NCI-H1092 (cell line): Measurements from ENCODE around the gene ATG4B.
A peak's percentile ranks its signal among the peaks of the same experiment; 100 is the strongest.

ENCODE experiments used
- DNase-seq: peaks from one replicate; lab custom pipeline; 2025; lab: John Stamatoyannopoulos, UW

The ATG4B gene

DNA sequence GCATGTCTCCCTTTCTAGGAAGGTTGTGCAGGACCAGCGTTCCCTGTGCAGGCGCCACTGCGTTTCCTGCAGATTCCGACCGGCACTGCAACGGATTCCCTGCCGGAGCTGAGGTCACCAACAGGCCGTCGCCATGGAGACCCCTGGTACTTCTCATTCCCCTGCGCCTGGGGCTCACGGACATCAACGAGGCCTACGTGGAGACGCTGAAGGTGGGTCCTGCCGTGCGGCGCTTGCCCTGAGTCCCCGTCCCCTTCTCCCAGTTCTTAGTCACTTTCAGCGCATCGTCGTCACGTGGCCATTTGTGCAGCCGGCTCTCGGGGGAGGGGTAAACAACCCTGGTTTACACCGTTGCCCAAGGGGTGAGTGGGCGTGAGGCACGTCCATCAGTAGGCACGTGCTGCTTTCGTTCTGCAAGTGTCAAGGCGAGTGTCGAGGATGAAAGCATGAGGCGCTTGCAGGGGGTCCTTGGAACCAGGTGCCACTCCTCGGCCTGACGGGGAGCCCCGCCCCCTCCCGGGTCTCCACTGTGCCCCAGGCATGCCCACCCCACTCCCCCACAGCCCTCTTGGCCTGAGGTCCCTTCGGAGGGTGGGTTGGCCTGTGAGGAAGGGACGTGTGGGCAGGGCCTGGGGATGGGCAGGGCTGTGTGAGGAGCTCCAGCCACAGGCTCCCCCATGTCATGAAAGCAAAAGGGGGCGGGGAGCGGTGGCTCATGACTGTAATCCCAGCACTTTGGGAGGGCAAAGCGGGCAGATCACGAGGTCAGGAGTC is 29.3 kb downstream of the ATG4B start:
- DNase-seq, result no peak

DNA sequence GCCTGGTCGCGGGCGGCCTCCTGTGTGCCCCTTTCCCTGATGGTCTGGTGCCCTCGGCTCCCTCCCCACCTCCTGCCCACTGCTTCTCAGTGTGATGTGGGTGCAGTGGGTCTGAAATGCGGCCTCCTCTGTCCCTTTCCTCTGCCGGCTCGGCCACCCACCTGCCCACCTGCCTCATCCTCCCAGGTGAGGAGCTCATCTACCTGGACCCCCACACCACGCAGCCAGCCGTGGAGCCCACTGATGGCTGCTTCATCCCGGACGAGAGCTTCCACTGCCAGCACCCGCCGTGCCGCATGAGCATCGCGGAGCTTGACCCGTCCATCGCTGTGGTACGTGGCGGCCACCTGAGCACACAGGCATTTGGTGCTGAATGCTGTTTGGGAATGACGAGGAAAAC is 30.9 kb downstream of the ATG4B start:
- DNase-seq, result no peak

DNA sequence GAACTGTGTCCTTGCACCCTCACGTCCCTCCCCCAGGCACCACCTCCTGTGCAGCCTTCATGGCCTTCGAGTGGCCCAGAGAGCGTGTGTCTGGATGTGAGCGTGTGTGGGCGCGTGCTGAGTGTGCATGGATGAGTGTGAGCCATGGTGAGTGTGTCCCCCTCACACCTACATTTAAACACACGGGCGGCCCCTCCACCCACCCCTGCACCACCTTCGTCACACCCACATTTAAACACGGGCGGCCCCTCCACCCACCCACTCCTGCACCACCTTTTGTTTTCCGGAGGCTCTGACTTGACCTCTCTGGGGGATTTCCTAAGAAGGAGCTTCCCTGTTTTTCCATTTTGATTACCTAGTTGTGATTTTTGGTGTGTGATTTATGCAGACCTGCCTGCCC is 31.3 kb downstream of the ATG4B start:
- DNase-seq, result no peak

DNA sequence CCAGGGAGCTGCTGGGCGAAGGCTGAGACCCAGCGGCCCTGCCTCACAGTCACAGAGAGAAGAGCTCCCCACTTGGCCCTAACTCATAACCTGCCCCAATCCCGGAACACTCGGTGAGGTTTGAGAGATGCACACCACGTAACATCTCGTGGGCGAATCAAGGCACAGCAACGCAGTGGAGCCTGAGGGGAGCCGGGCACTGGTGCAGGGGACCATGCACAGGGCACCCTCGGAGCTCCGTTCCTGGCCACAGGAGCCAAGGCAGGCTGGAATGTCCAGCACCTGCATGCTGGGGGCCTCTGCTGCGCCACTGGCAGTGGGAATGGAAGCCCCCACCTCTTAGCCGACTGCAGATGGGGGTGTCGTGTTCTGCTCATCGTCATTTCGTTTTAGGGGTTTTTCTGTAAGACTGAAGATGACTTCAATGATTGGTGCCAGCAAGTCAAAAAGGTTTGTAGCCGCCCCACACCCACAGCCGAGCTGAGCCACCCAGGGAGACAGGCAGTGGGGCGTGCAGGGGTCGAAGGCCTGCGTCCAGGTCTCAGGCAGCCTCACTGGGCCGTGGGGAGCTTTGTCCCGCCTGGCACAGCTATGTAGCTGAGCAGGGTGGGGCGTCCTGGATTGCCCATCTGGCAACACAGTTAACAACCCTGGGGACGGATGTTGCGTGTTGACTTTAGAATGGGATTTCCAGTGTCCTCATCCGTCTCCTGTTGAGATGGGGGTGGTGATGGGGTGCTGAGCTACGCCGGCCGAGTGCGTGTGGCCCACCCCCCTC is 33.0 kb downstream of the ATG4B start:
- DNase-seq, result no peak

DNA sequence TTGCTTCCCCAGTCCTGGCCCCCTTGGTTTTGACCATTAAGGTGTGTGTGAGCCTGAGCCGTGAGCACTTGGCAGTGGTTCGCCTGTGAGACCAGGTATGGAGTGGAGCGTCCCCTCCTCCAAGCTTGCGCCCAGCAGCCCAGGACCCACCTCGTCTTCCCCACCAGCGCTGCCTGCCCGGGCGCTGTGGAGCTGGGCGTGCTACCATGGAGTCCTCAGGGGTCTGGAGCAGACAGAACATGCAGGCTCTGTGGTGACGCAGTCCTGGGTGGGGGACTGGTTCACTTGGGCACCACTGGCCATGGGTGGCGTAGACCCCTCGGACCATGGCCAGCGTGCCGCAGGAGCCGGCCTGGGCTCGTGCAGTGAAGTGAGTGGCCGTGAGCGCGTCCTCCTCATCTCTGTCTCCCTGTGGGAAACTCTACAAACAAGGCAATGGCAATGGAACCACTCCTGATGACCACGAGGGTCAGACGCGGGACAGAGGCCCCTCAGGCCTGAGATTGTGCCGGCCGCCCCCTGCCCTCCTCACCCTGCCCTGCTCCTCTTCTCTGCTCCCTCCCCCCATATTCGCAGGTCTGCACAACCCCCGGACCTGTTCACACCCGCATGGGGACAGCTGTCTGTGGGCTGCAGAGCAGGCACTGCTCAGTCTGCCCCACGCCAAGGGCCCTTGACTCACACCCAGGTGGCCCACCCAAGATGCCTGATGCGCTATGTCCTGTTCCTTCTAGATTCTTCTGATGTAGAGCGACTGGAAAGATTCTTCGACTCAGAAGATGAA is 34.2 kb downstream of the ATG4B start:
- no peak for DNase-seq

DNA sequence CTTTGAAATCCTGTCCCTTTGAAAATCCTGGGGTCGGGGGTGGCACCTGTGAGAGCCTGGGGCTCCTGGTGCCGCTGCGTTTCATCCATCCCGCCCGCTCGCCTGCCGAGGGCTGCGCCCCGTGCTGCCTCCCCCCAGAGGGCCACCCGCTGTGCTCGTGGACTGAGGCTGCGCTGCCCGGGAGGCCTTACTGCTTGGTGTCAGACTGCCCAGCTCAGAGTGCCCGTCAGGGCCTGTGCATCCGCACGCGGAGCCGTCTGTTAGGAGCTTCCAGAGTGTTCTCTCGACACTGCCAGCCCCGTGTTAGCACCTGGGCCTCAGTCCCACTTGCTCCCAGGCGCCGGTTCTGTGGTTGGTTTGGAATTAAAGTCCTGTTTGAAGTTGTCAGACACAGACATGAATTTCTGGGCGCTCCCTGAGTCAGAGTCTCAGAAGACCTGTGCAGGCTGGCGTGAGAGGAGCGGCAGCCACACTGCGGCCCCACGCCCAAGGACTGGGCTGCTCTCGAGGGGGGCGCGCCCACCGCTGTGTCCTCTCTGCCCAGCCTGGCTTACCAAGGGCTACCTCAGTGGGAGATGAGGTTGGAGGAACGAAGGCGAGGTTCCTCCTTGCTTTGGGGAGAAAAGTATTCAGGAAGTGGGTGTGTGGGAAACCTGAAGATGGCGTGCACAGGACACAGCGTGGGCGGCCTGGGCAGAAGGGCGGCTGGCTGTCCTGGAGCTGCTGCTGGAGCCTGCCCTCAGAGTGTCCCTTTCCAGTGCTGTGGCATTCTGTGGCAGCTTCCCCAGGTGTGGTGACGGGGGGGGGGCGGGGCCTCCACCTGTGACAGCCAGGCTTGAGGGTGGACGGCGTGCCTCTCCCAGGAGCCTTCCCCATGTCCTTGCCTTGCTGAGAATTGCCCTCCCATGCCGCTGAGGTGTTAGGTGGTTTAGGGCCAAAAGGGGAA is 35.0 kb downstream of the ATG4B start:
- no peak for DNase-seq

DNA sequence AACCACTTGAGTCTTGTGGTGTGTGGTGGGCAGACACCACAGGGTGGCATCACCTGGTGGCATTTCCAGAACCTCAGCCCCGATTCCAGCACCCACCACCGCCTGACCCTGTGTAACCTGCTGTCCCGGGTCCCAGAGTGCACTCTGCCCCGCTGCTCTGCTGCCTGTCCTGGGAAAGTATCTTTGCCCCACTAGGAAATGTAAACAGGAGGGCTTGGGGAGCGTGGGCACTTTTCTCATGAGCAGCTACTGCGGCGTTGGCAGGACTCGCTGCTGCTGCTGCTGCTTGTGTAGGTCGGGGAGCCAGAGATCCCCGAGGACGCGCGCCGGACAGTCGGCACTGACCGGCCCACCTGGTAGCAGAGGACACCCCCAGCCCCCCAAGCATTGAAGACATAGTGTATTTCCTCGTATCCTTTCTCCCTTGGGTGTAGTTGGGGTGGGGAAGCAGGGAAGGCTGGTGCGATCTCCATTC is 35.7 kb downstream of the ATG4B start:
- no peak for DNase-seq

DNA sequence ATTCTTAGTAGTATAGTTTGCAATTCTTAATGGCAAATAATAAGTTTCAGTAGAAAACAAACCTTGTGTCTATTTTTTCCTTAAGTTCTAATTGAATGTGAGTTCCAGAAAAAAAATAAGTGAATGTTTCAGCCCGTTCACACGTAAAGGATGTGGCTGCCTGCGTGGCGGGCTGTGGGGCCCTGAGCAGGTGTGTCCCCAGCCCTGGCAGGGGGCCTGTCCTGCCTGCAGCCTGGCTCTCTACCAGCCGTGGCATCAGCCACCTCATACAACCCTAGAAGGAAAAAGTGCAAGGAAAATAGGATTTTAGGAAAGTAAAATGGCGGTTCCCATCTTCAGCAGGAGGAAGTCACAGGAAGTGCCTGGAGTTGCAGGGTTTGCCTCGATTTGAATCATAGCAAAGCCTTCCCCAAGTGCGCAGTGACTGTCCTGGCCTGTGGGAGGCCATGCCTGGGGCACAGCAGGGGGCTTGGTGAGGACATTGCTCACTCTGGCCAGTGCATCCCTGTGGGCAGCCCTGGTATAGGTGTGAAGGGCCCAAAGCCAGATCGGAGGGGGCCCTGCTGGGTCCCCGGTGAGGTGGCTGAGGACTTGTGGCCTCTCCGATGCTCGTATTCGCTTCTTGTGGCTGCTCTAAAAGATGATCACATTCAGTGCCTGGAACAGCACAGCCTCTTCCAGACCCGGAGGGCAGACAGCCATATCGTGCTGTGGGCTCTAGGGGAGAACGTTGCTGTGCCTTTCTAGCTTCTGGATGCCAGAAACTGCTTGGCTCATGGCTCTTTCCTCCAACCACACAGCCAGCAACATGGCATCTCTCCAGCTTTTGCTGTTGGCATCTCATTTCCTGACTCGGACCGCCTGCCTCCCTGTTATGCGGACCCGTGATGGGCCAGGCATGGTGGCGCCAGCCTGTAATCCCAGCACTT is 36.6 kb downstream of the ATG4B start:
- no peak for DNase-seq

DNA sequence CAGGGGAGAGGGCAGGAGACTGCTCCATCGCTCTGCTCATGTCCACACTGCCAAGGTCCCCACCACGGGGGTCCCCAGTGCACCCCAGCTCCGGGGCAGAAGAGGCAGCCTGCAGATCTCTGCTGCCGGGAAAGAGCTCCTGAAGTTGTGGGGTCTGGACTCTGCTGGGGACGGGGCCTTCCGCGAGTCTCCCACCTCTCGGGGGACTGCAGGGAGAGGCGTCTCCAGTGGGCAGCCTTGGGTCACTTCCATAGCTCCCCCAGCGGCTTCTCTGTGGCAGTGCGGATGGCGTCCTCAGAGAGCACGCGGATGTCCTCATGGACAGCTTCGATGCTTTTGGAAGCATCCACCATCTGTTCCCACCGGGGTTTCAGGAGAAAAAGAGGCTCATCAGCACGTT is 38.4 kb downstream of the ATG4B start:
- no peak for DNase-seq

DNA sequence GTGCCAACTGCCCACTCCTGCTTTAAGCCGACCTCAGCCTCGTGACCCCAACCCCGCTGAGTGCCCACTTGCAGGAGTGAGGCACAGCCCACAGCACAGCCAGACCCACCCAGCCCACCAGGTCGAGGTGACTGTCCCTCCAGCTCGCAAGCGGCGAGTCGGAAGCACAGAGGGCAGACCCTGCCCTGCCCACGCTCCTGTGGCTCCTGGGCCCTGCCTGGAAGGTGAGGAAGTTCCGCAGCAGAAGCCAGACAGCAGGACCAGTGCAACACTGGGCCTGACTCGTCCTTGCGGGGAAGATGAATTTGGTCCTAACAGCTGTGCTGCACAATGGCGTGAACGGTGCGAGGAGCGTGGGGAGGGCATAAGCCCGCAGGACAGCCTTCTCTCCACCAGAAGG is 39.2 kb downstream of the ATG4B start:
- no peak for DNase-seq

DNA sequence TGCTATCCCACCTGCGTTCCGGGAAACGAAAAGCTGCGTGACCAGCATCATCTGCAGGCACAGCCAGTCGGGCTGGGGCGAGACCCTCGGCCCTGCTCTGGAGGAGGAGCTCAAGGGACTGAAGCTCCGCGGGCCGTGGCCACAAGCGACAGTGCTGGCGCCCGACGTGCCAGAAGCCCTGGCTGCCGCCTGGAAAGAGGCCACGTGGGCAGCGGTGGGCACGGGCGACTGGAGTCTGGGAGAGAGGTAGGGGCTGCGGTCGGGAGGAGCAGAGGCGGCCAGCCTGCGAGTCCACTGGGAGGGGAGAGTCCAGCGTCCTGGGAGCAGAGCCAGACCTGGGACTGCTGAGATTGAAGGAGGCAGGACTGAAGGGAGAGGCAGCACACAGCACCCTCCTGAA is 39.9 kb downstream of the ATG4B start:
- no peak for DNase-seq

DNA sequence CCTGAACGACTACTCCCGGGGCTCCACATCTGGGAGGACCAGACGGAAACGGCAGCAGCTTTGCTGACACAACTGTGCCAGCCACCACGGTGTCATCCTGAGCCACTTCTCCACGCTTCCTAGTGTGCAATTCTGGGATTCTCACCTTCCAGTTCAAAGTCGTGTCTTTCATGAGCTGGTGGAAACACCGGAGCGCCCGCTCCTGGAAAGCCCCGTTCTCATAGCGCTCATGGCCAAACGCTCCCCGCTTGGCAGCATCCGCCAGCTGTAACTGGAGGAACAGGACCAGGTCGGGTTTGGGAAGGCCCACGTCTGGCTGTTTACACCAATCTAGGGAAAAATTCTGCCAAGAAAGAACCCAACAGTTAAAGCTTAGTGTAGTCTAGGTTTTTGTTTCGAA is 40.8 kb downstream of the ATG4B start:
- DNase-seq, result no peak

DNA sequence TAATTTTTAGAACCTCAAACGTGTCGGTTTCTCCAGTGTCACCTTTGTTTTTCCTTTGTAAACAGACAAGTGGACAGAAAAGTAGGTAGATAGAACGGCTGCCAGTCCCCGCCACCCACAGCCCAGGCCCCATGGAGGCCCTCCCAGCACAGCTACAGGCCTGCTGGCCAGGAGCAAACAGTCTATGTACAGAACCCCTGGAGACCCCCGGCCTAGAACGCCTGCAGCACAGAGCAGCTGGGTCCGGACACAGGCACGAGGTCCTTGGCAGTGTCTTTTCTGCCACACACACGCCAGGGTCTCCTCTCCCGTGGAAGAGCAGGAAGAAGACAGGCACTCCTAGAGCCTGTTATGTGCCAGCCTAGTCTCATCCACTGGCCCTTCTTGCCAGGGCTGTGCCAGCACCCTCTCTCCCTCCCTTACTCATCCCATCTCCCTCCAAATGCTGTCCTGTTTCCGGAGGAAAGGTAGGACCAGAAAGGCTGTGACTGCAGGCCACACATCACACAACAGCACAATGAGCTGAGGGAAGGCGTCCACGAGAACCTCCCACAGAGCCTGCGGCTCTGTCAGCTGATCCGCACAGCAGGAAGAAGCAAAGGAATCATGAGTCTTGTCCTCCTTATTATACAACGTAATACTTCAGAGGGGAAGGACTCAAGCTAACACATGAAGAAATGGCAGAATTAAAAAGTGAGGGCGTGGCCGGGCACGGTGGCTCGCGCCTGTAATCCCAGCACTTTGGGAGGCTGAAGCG is 41.5 kb downstream of the ATG4B start:
- no peak for DNase-seq

DNA sequence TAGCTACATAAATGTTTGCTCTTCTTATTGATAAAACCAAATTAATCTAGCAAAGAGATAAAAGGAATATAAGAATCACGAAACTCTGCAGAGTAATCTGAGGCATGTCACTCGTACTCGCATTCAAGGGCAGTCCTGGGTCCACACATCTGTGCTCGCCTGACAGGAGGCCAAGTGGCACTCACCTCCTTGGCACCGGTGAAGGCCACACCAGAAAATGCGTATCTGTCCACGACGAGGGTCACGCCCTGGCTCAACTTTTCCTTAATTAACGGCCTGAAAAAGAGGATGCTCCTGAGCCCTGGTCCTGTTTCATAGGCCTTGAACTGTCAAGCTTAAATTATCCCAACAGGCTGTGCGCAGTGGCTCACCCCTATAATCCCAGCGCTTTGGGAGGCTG is 42.6 kb downstream of the ATG4B start:
- no peak for DNase-seq

DNA sequence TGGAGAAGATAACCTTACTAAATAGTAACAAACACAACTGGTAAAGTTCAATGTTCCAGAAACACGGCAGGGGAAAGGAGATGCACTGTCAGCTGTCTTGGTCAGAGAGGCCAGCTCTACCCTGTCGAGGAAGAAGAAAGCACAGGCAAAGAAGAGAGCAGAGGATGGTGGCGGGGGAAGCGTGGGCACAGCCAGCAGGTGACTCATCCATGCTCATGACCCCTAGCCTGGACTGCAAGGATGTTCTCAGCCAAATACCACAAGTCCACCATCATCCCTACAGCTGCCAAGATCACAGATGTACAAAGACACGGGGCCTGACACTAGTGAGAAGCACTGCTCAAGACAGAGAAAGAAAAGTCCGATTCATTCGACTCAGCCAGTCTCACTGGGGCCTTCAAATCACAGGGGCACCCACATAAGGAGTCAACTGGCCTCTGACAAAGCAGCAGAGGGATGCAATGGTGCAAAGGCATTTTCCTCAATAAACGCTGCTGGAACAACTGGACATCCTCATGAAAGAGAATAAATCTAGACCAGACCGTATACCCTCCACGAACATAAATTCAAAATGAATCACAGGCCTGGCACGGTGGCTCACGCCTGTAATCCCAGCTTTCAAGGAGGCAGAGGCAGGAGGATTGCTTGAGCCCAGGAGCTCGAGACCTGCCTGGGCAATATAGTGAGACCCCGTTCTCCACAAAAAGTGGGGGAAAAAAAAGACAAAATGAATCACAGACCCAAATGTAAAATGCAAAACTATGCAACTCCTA is 43.5 kb downstream of the ATG4B start:
- no peak for DNase-seq

DNA sequence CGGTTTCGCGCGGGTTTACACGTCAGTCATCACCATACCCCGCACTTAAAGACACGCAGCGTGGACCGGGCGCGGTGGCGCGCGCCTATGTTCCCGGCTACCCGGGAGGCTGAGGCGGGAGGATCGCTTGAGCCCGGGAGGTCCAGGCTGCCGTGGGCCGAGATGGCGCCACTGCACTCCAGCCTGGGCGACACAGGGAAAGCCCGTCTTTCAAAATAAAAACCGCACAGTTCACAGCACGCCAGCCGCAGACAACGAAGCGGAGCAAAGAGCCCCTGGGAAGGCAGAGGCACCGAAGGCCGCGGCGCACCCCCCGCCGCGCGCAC is 48.8 kb downstream of the ATG4B start:
- no peak for DNase-seq

DNA sequence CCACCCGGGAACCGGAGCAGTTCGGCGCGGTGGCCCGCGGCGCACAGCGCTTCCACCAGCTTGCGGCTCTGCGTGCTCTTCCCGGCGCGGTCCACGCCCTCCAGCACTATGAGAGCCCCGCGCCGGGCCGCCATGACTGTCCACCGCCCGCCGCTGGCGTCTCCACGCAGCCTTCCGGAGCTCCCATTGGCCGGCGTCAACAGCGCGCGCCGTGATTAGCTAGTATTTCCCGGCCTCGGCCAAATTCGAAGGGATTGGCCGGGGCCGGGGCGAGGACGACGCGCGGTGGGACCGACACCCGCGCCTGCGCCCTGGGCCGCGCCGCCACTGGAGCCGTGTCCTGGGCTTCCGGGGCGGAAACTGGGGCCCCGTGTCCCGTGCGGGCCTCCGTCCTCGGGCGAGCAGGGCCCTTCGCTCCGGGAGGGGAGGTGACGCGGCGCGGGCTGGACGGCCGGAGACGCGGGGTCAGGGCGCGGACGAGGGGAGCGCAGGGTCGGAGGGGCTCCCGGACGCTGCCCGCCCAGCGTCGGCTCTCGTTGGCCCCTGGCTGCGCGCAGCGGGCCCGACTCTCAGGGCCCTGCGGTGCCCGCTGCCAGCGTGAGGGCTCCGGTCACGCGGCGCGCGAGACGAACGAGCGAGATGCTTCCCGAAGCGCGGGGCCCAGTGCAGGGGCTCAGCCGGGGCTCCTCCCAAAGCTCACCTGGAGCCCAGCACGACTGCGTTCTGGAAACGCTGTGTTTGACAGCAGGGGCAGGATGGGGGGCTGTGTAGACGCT is 49.3 kb downstream of the ATG4B start, which contains the start of gene DTYMK:
Gene DTYMK, minus strand, starts transcription at position 166 of the 776 bp plus-strand sequence. Its CDS starts 32 bp downstream, at position 134.
- DNase-seq, result peak; percentile 86

DNA sequence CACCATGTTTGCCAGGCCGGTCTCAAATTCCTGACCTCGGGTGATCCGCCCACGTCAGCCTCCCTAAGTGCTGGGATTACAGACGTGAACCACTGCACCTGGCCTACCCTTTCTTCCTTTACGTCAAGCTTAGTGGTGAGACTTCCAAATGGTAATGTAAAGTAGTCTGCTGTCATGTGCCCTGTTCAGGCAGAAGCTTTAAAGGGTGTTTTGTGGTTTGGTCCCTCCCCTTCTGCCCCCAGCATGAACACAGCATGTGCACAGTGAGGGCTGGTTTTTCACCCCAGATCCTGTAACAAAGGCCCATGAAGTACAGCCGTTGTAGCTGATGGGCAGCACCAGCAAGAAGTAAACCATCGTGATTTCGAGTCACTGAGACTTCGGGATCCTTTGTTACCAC is 51.8 kb downstream of the ATG4B start:
- no peak for DNase-seq
